Neural progenitor cell (in vitro differentiated cells): ENCODE measurements around the gene RAB11FIP2.

Experiments
- CTCF ChIP-seq: fragments of 200-600 bp; sonication (generic); IDR thresholded peaks from 2 replicates; pipeline ENCODE4 v1.5.1; 2017; ENCODE audit warnings: antibody characterized with exemption, mild to moderate bottlenecking
- EZH2 ChIP-seq: fragments of 200-600 bp; sonication (generic); IDR thresholded peaks from 2 replicates; pipeline ENCODE4 v1.6.1; 2017; ENCODE audit warnings: antibody characterized with exemption, mild to moderate bottlenecking, moderate library complexity

- TF ChIP-seq CTCF (no peak), EZH2 (no peak)
Observed at GRCh38 chr10:117989962-117990361, 56.8 kb downstream of the RAB11FIP2 start.
